GM18873 (cell line): ENCODE results near the gene C12orf75.
"Not testable (repeated sequence)": the region's sequence is repeated elsewhere in the genome, so short reads cannot be mapped to it uniquely, and the experiment has no call there.

Source experiments
- ATAC-seq: cut with Tn5 transposase; IDR thresholded peaks from one replicate; pipeline ENCODE4 v1.9.1; 2021; ENCODE audit warnings: mild to moderate bottlenecking, moderate library complexity, moderate number of reproducible peaks; ENCODE audit not compliant: unreplicated experiment, low FRiP score

The C12orf75 gene

GRCh38 chr12:105334001-105334400 lies 3.5 kb downstream of the C12orf75 start:
- ATAC-seq = no peak

- no peak for ATAC-seq
These were observed 4.1 kb downstream of the C12orf75 start for GRCh38 chr12:105334582-105334981.

- ATAC-seq = no peak
These were observed 5.4 kb downstream of the C12orf75 start for GRCh38 chr12:105335856-105336255.

- ATAC-seq = no peak
These were observed 5.9 kb downstream of the C12orf75 start for GRCh38 chr12:105336411-105336810.

- no peak for ATAC-seq
These were observed 6.9 kb downstream of the C12orf75 start for GRCh38 chr12:105337391-105337790.

- no peak for ATAC-seq
These were observed 8.5 kb downstream of the C12orf75 start for GRCh38 chr12:105338966-105339365.

- ATAC-seq = no peak
These were observed 10.5 kb downstream of the C12orf75 start for GRCh38 chr12:105341010-105341409.

GRCh38 chr12:105341620-105342019 lies 11.1 kb downstream of the C12orf75 start:
- ATAC-seq = not testable (repeated sequence)

GRCh38 chr12:105342464-105342863 lies 12.0 kb downstream of the C12orf75 start:
- ATAC-seq = no peak

- ATAC-seq = no peak
These were observed 13.3 kb downstream of the C12orf75 start for GRCh38 chr12:105343836-105344235.

GRCh38 chr12:105347499-105347898 lies 17.0 kb downstream of the C12orf75 start:
- ATAC-seq = no peak

GRCh38 chr12:105348142-105348541 lies 17.7 kb downstream of the C12orf75 start:
- ATAC-seq = no peak

GRCh38 chr12:105348561-105348960 lies 18.1 kb downstream of the C12orf75 start:
- ATAC-seq = no peak

- ATAC-seq = no peak
These were observed 18.6 kb downstream of the C12orf75 start for GRCh38 chr12:105349138-105349537.

GRCh38 chr12:105351523-105351922 lies 21.0 kb downstream of the C12orf75 start:
- ATAC-seq = no peak

GRCh38 chr12:105352052-105352451 lies 21.6 kb downstream of the C12orf75 start:
- ATAC-seq = peak; percentile 84

GRCh38 chr12:105352940-105353635 lies 22.6 kb downstream of the C12orf75 start:
- no peak for ATAC-seq

- no peak for ATAC-seq
These were observed 25.3 kb downstream of the C12orf75 start for GRCh38 chr12:105355752-105356151.

- ATAC-seq = peak; percentile 77
These were observed 26.7 kb downstream of the C12orf75 start for GRCh38 chr12:105357162-105357691.

GRCh38 chr12:105358789-105359188 lies 28.3 kb downstream of the C12orf75 start:
- ATAC-seq = no peak

GRCh38 chr12:105359856-105360255 lies 29.4 kb downstream of the C12orf75 start:
- no peak for ATAC-seq

GRCh38 chr12:105363890-105364289 lies 33.4 kb downstream of the C12orf75 start:
- no peak for ATAC-seq
